Mesothelial cell of epicardium (in vitro differentiated cells): ENCODE data around the gene CMIP. TPM values are rescaled to one million over a fixed set of nuclear protein-coding genes. Genes with fewer than 3 reads are reported as not detected.

Experiments
- DNase-seq, 2 experiments: peaks; one replicate each; pipeline ENCODE4 v3.0.0; 2021; ENCODE audit warnings: low spot score in 2 of 2; ENCODE audit not compliant: unreplicated experiment in 2 of 2
- H3K27ac Mint-ChIP-seq: 2 replicates; pipeline ENCODE4 v1.8.0; 2021; ENCODE audit warnings: mixed read lengths
- H3K27me3 Mint-ChIP-seq: 2 replicates; pipeline ENCODE4 v1.8.0; 2021; ENCODE audit warnings: low read depth, mixed read lengths
- H3K36me3 Mint-ChIP-seq: 2 replicates; pipeline ENCODE4 v1.8.0; 2021; ENCODE audit warnings: mixed read lengths
- H3K4me1 Mint-ChIP-seq: 2 replicates; pipeline ENCODE4 v1.8.0; 2021; ENCODE audit warnings: mixed read lengths
- H3K4me3 Mint-ChIP-seq: 2 replicates; pipeline ENCODE4 v1.8.0; 2021; ENCODE audit warnings: mild to moderate bottlenecking, moderate library complexity, mixed read lengths
- H3K9me3 Mint-ChIP-seq: 2 replicates; pipeline ENCODE4 v1.8.0; 2021; ENCODE audit warnings: mixed read lengths
- CTCF ChIP-seq: fragments of 200-600 bp; sonication (generic); IDR thresholded peaks from one replicate; pipeline ENCODE4 v1.5.0; 2021; ENCODE audit warnings: antibody characterized with exemption; ENCODE audit not compliant: unreplicated experiment
- total RNA-seq: library from RNA; stranded (reverse); gene quantifications from 3 replicates; pipeline ENCODE4 v1.2.1, GENCODE V29; 2021

CMIP gene
- total RNA-seq, 1 donor from 2014 or later, result 71.0 TPM

- peak overlapping the region; percentile 30 for H3K27ac Mint-ChIP-seq
- H3K36me3 Mint-ChIP-seq, result no peaks in the 10 kb centered on the region
- no peaks in the 10 kb centered on the region for H3K27me3 Mint-ChIP-seq
- H3K4me1 Mint-ChIP-seq, result peaks cover 18% of the 10 kb centered on the region
- no peak for DNase-seq
- no peaks in the 10 kb centered on the region for H3K9me3 Mint-ChIP-seq
- no peak overlapping the region for H3K4me3 Mint-ChIP-seq
- TF ChIP-seq CTCF, result no peak
These were observed 127.2 kb downstream of the CMIP start for GRCh38 chr16:81571592-81572385.

GRCh38 chr16:81572386-81573144 lies 128.0 kb downstream of the CMIP start:
- no peak for TF ChIP-seq CTCF
- Mint-ChIP-seq H3K4me1 (peaks cover 18% of the 10 kb centered on the region), H3K27me3 (no peaks in the 10 kb centered on the region), H3K27ac (no peak overlapping the region), H3K36me3 (no peaks in the 10 kb centered on the region), H3K9me3 (no peaks in the 10 kb centered on the region), H3K4me3 (no peak overlapping the region)
- DNase-seq, result no peak

DNA sequence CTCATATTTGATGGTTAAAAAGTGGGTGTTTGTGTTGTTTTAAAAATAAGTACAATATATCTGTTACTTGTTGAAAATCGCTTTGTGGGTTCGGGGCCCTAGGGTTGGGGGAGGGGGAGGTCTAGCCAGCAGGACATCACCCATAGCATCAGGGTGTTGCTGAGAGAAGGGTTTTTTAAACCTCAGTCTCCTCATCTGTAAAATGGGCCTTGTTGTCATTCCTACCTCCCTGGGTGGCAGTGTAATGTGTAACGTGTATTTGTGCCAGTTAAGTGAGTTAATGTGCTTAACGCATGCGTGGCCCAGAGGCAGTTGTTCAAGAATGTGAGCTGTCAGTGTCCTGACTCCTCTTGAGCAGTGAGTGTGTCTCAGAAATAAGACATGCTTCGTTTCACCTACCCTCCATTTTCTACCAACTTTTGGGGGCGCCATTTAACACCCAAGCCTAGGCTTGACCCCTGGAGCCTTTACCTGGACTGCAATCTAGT lies 129.0 kb downstream of the CMIP start:
- H3K36me3 Mint-ChIP-seq, result no peaks in the 10 kb centered on the region
- no peak for TF ChIP-seq CTCF
- peaks cover 11% of the 10 kb centered on the region for H3K4me1 Mint-ChIP-seq
- H3K9me3 Mint-ChIP-seq, result no peaks in the 10 kb centered on the region
- H3K4me3 Mint-ChIP-seq, result no peak overlapping the region
- no peak for DNase-seq
- no peaks in the 10 kb centered on the region for H3K27me3 Mint-ChIP-seq
- no peak overlapping the region for H3K27ac Mint-ChIP-seq

DNA sequence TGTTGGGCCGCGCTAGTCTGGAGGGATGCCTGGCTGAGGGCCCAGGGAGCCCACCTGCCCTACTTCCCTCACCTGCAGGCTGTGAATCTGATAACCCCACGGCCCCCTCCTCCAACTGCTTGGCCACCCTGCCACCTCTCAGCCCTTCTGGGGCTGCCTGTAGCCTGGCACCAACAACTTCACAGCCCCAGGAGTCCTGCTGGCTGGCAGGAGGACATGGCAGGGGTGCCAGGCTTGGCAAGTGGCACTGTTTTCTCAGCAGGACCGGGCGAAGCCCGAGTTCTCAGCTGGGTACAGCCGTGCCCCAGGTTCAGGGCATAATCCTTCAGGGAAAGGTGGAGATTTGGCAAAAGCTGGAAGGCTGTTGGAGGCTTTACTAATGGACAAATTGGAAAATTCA lies 129.6 kb downstream of the CMIP start:
- H3K27me3 Mint-ChIP-seq, result no peaks in the 10 kb centered on the region
- DNase-seq, result no peak
- no peaks in the 10 kb centered on the region for H3K9me3 Mint-ChIP-seq
- H3K4me1 Mint-ChIP-seq, result peaks cover 8% of the 10 kb centered on the region
- H3K36me3 Mint-ChIP-seq, result no peaks in the 10 kb centered on the region
- no peak for TF ChIP-seq CTCF
- H3K27ac Mint-ChIP-seq, result no peak overlapping the region
- H3K4me3 Mint-ChIP-seq, result no peak overlapping the region

GRCh38 chr16:81575307-81575706 lies 130.7 kb downstream of the CMIP start:
- H3K27me3 Mint-ChIP-seq, result no peaks in the 10 kb centered on the region
- no peak for TF ChIP-seq CTCF
- no peaks in the 10 kb centered on the region for H3K9me3 Mint-ChIP-seq
- H3K4me1 Mint-ChIP-seq, result peaks cover 4% of the 10 kb centered on the region
- H3K27ac Mint-ChIP-seq, result no peak overlapping the region
- no peak overlapping the region for H3K4me3 Mint-ChIP-seq
- DNase-seq, result no peak
- H3K36me3 Mint-ChIP-seq, result peaks cover 2% of the 10 kb centered on the region
